Fibroblast of lung (primary cell): Measurements from ENCODE around the gene CACNA1H.

Experiments
- CTCF ChIP-seq, 2 donors: IDR thresholded peaks in 1 of 2; conservative IDR thresholded peaks in 1 of 2; 1 replicate in 1 of 2; 2 replicates in 1 of 2; pipeline ENCODE4 v1.5.1; 2011 to 2012; ENCODE audit warnings: low read length in 2 of 2, control low read depth in 1 of 2, inconsistent platforms in 1 of 2, low read depth in 1 of 2, mild to moderate bottlenecking in 1 of 2
- EZH2 ChIP-seq: IDR thresholded peaks from 2 replicates; pipeline ENCODE4 v1.5.1; 2012; ENCODE audit warnings: low read length, control low read depth, mild to moderate bottlenecking; ENCODE audit errors: missing control alignments

DNA sequence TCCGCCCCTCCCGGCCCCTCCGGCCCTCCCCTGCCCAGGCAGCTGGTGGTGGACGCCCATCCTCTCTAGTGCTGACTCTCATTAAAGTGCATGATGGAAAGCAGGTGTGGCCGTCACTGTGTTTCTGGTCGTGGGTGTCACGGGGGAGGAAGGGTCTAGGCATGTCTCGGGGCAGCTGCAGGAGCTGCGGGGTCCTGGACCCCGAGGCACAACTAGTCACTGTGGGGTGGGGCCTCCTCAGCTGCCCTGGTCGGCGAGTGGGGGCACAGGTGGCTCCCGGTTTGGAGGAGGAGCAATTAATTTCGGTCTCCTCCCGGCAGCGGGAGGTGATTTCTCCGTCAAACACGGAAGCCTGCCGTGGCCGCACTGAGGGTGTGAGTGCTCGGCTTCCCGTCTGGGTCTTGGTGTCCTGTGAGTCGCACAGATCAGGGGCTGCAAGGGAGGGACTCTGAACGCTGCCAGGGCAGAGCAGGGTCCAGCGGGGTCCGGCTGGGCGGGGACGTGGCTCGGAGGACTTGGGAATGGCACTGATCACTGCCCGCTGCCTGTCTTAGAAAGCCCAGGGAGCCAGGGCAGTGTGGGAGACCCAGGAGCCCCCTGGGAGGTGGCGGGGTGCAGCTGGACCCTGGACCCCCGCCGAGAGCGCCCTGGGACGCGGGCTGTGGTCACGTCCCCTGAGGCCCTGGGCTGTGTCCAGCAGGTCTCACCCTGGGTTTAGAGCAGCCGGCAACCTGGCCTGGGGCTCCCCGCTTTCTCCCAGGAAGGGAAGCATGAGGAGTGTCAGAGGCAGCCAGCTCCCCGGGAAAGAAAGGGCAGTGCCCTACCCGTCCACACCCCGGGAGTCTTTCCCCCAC lies 106.2 kb downstream of the CACNA1H start:
- TF ChIP-seq CTCF (conservative IDR thresholded peaks at IDR 0.05 in 1 of 2, IDR thresholded peaks at IDR 0.05 in 1 of 2; ENCODE audit: low read depth in 1 of 2, low read length in 2 of 2) (no peak), EZH2 (no peak)
